SU-DHL-6 (cell line): ENCODE measurements around the gene SNTB2.

Source experiments
- EZH2phosphoT487 ChIP-seq: fragments of 200-600 bp; sonication (generic), shearing (Covaris generic); conservative IDR thresholded peaks from 2 replicates; pipeline ENCODE4 v1.6.1; 2018; ENCODE audit warnings: mild to moderate bottlenecking, antibody characterized with exemption, low read length, moderate library complexity, mixed read lengths
- TF ChIP-seq, protein P1 (sequence below): fragments of 200-600 bp; sonication (generic); IDR thresholded peaks from one replicate; pipeline ENCODE4 v1.5.1; 2017; ENCODE audit warnings: antibody characterized with exemption, mild to moderate bottlenecking, low read length, moderate library complexity; ENCODE audit not compliant: insufficient read depth, poor library complexity, severe bottlenecking

DNA sequence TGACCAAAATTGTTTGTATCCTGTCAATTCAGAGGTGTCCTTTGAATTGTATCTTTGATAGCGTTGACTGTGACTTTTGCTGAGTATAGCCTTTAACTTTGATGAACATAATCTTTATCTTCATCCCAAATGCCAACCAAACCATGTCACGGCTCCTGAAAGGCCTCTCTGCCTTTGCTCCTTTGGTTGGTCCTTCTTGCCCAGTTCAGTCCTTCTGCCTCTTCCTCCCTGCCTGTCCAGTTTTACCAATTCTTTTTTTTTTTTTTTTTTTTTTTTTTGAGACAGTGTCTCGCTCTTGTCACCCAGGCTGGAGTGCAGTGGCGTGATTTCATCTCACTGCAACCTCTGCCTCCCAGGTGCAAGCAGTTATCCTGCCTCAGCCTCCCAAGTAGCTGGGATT lies 111.3 kb downstream of the SNTB2 start:
- TF ChIP-seq, protein P1, sequence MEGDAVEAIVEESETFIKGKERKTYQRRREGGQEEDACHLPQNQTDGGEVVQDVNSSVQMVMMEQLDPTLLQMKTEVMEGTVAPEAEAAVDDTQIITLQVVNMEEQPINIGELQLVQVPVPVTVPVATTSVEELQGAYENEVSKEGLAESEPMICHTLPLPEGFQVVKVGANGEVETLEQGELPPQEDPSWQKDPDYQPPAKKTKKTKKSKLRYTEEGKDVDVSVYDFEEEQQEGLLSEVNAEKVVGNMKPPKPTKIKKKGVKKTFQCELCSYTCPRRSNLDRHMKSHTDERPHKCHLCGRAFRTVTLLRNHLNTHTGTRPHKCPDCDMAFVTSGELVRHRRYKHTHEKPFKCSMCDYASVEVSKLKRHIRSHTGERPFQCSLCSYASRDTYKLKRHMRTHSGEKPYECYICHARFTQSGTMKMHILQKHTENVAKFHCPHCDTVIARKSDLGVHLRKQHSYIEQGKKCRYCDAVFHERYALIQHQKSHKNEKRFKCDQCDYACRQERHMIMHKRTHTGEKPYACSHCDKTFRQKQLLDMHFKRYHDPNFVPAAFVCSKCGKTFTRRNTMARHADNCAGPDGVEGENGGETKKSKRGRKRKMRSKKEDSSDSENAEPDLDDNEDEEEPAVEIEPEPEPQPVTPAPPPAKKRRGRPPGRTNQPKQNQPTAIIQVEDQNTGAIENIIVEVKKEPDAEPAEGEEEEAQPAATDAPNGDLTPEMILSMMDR, result no peak
- no peak for TF ChIP-seq EZH2phosphoT487
